H1 (cell line): ENCODE measurements around the gene JADE1. TPM values are rescaled to one million over a fixed set of nuclear protein-coding genes. Genes with fewer than 3 reads are reported as not detected.

ENCODE experiments used
- CTCF ChIA-PET: fragments of 300-600 bp; sonication (Branson Sonifier 250); formaldehyde crosslinking; loops from one replicate; lab custom pipeline; 2021; ENCODE audit not compliant: partially characterized antibody; lab: Charles Lee
- POLR2A ChIA-PET: fragments of 300-600 bp; sonication (Branson Sonifier 250); formaldehyde crosslinking; loops from one replicate; lab custom pipeline; 2021; ENCODE audit warnings: inconsistent platforms; ENCODE audit not compliant: partially characterized antibody; lab: Charles Lee
- DNase-seq, 2 experiments: peaks; one replicate each; pipeline versions ENCODE4 v3.0.0 to v3.0.0-alpha.2; 2010 to 2022; ENCODE audit warnings: low spot score in 2 of 2, low read depth in 1 of 2, mixed read lengths in 1 of 2
- FAIRE-seq: peaks from 2 replicates; lab custom pipeline; 2011; peaks lifted over from hg19 to GRCh38; lab: Jason Lieb, UNC
- H2AFZ ChIP-seq: 2 replicates; pipeline ENCODE4 v1.8.1; 2012; ENCODE audit warnings: low read length, inconsistent platforms
- H2AK5ac ChIP-seq: 2 replicates; pipeline ENCODE4 v1.6.1; 2013; ENCODE audit warnings: low read depth, low read length
- H2BK120ac ChIP-seq: replicated peaks from 2 replicates; pipeline ENCODE3; 2013; ENCODE audit warnings: low read depth, low read length, inconsistent platforms
- H2BK12ac ChIP-seq: 2 replicates; pipeline ENCODE4 v1.6.1; 2013; ENCODE audit warnings: low read depth, low read length
- H2BK15ac ChIP-seq: 2 replicates; pipeline ENCODE4 v1.6.1; 2013; ENCODE audit warnings: low read length
- H2BK20ac ChIP-seq: 2 replicates; pipeline ENCODE4 v1.6.1; 2013; ENCODE audit warnings: low read length
- H2BK5ac ChIP-seq: 2 replicates; pipeline ENCODE4 v1.6.1; 2013; ENCODE audit warnings: low read depth, low read length
- H3K14ac ChIP-seq: 2 replicates; pipeline ENCODE4 v1.6.1; 2013; ENCODE audit warnings: inconsistent platforms; ENCODE audit not compliant: insufficient read length
- H3K18ac ChIP-seq: 2 replicates; pipeline ENCODE4 v1.6.1; 2013; ENCODE audit warnings: low read length; ENCODE audit errors: extremely low read depth
- H3K23ac ChIP-seq: 2 replicates; pipeline ENCODE4 v1.6.1; 2013; ENCODE audit warnings: inconsistent platforms; ENCODE audit not compliant: insufficient read length
- H3K23me2 ChIP-seq: 2 replicates; pipeline ENCODE4 v1.6.1; 2013; ENCODE audit warnings: low read depth, low read length
- H3K27ac ChIP-seq: 2 replicates; pipeline ENCODE4 v1.6.1; 2011; ENCODE audit warnings: low read depth, low read length, inconsistent platforms
- H3K27me3 ChIP-seq, 4 experiments: replicated peaks in 1 of 4; 1 replicate in 1 of 4; 2 replicates in 3 of 4; pipeline versions ENCODE4 v1.6.1 to v1.8.1; 2011 to 2013; ENCODE audit warnings: low read length in 3 of 4, mild to moderate bottlenecking in 3 of 4, inconsistent platforms in 2 of 4, mixed read lengths in 2 of 4, moderate library complexity in 1 of 4; ENCODE audit not compliant: control insufficient read depth in 3 of 4, insufficient read depth in 3 of 4; ENCODE audit errors: extremely low read depth in 1 of 4
- H3K36me3 ChIP-seq, 4 experiments: 2 replicates each; pipeline versions ENCODE4 v1.6.1 to v1.8.1; 2011 to 2013; ENCODE audit warnings: mild to moderate bottlenecking in 4 of 4, low read length in 3 of 4, moderate library complexity in 2 of 4, control low read depth in 1 of 4, inconsistent platforms in 1 of 4; ENCODE audit not compliant: insufficient read depth in 4 of 4, control insufficient read depth in 2 of 4
- H3K4ac ChIP-seq: replicated peaks from 2 replicates; pipeline ENCODE3; 2013; ENCODE audit warnings: low read length, low read depth, mixed read lengths, inconsistent platforms; ENCODE audit not compliant: insufficient read length
- H3K4me1 ChIP-seq, 4 experiments: replicated peaks in 1 of 4; 1 replicate in 1 of 4; 2 replicates in 3 of 4; pipeline versions ENCODE4 v1.6.1 to v1.8.1; 2011 to 2013; ENCODE audit warnings: low read length in 3 of 4, inconsistent platforms in 2 of 4, mixed read lengths in 1 of 4; ENCODE audit not compliant: insufficient read depth in 4 of 4, control insufficient read depth in 3 of 4
- H3K4me2 ChIP-seq, 2 experiments: 2 replicates each; pipeline versions ENCODE4 v1.6.1 to v1.8.1; 2011 to 2013; ENCODE audit warnings: low read depth in 2 of 2, low read length in 2 of 2, control low read depth in 1 of 2, inconsistent platforms in 1 of 2, mild to moderate bottlenecking in 1 of 2; ENCODE audit not compliant: insufficient read depth in 1 of 2
- H3K4me3 ChIP-seq, 4 experiments: fragments of 200-600, 300-600 bp in 1 of 4; sonication (generic), shearing (Covaris generic), sonication (Bioruptor Twin) in 1 of 4; 2 replicates each; pipeline versions ENCODE4 v1.5.1 to v1.8.1; 2011 to 2016; ENCODE audit warnings: low read length in 4 of 4, low read depth in 3 of 4, control low read depth in 2 of 4, inconsistent platforms in 2 of 4, mild to moderate bottlenecking in 2 of 4, mixed read lengths in 1 of 4, moderate library complexity in 1 of 4; ENCODE audit not compliant: insufficient read depth in 2 of 4; ENCODE audit errors: extremely low read depth in 1 of 4
- H3K56ac ChIP-seq: replicated peaks from 2 replicates; pipeline ENCODE3; 2013; ENCODE audit warnings: low read depth, mild to moderate bottlenecking, mixed read lengths, low read length, inconsistent platforms; ENCODE audit not compliant: insufficient read length
- H3K79me1 ChIP-seq: 2 replicates; pipeline ENCODE4 v1.6.1; 2013; ENCODE audit warnings: low read depth, low read length, control low read depth
- H3K79me2 ChIP-seq, 2 experiments: 2 replicates each; pipeline versions ENCODE4 v1.6.1 to v1.8.1; 2012 to 2013; ENCODE audit warnings: low read length in 2 of 2, mild to moderate bottlenecking in 2 of 2, inconsistent platforms in 1 of 2; ENCODE audit not compliant: insufficient read depth in 2 of 2, control insufficient read depth in 1 of 2
- H3K9ac ChIP-seq, 4 experiments: replicated peaks in 1 of 4; 1 replicate in 1 of 4; 2 replicates in 3 of 4; pipeline versions ENCODE4 v1.6.1 to v1.8.1; 2011 to 2013; ENCODE audit warnings: low read depth in 3 of 4, low read length in 3 of 4, control low read depth in 2 of 4, mild to moderate bottlenecking in 2 of 4, moderate library complexity in 2 of 4, inconsistent platforms in 1 of 4; ENCODE audit errors: extremely low read depth in 1 of 4
- H3K9me3 ChIP-seq, 2 experiments: 2 replicates each; pipeline versions ENCODE4 v1.6.1 to v1.8.1; 2012 to 2013; ENCODE audit warnings: mild to moderate bottlenecking in 2 of 2, moderate library complexity in 2 of 2, control low read depth in 1 of 2, inconsistent platforms in 1 of 2, low read depth in 1 of 2, low read length in 1 of 2, mixed read lengths in 1 of 2; ENCODE audit not compliant: insufficient read depth in 2 of 2
- H4K20me1 ChIP-seq, 2 experiments: replicated peaks in 1 of 2; 2 replicates each; pipeline versions ENCODE3 to v1.8.1; 2011 to 2013; ENCODE audit warnings: inconsistent platforms in 2 of 2, low read length in 2 of 2, mild to moderate bottlenecking in 1 of 2; ENCODE audit not compliant: insufficient read depth in 2 of 2, control insufficient read depth in 1 of 2
- H4K5ac ChIP-seq: 2 replicates; pipeline ENCODE4 v1.6.1; 2013; ENCODE audit warnings: low read length, low read depth, mixed read lengths, inconsistent platforms; ENCODE audit not compliant: insufficient read length
- H4K8ac ChIP-seq: 2 replicates; pipeline ENCODE4 v1.8.0; 2013; ENCODE audit warnings: mild to moderate bottlenecking, moderate library complexity, low read length, inconsistent platforms; ENCODE audit not compliant: insufficient read depth; ENCODE audit errors: extremely low read depth
- H4K91ac ChIP-seq: replicated peaks from 2 replicates; pipeline ENCODE3; 2013; ENCODE audit warnings: low read length, mixed read lengths, inconsistent platforms; ENCODE audit not compliant: insufficient read length
- ASH2L ChIP-seq: fragments of 200-600, 300-600 bp; sonication (generic); IDR thresholded peaks from one replicate; pipeline ENCODE4 v1.7.1; 2017; ENCODE audit warnings: low read length
- CBX5 ChIP-seq: fragments of 300-800, 300-1000 bp; sonication (generic); IDR thresholded peaks from 2 replicates; pipeline ENCODE4 v1.7.1; 2016; ENCODE audit warnings: antibody characterized with exemption, low read length, low read depth
- CHD1 ChIP-seq: IDR thresholded peaks from 2 replicates; pipeline ENCODE4 v1.6.1; 2012; ENCODE audit warnings: low read depth, low read length, improper control_type of control experiment
- HDAC2 ChIP-seq, 2 experiments: fragments of 300-600 bp in 1 of 2; sonication (generic) in 1 of 2; IDR thresholded peaks; 2 replicates each; pipeline ENCODE4 v1.6.1; 2011 to 2012; ENCODE audit warnings: low read depth in 2 of 2, low read length in 2 of 2, mild to moderate bottlenecking in 2 of 2, moderate library complexity in 2 of 2, borderline replicate concordance in 1 of 2, inconsistent platforms in 1 of 2
- HDAC6 ChIP-seq: IDR thresholded peaks from one replicate; pipeline ENCODE4 v1.7.1; 2012; ENCODE audit warnings: low read depth, mild to moderate bottlenecking, inconsistent platforms, low read length, moderate library complexity
- NANOG ChIP-seq: IDR thresholded peaks from 2 replicates; pipeline ENCODE4 v1.6.1; 2011; ENCODE audit warnings: low read length, low read depth, mild to moderate bottlenecking, inconsistent platforms; ENCODE audit not compliant: insufficient read depth, poor library complexity, severe bottlenecking
- SIRT6 ChIP-seq: IDR thresholded peaks from one replicate; pipeline ENCODE4 v1.7.1; 2012; ENCODE audit warnings: low read length, inconsistent platforms
- TEAD4 ChIP-seq: IDR thresholded peaks from 2 replicates; pipeline ENCODE4 v1.6.1; 2012; ENCODE audit warnings: low read depth, low read length, inconsistent platforms, mixed read lengths
- WGBS, 2 experiments: shearing (Covaris generic) in 1 of 2; methylation state at CpG; one replicate each; pipeline versions ENCODE4 v1.1.6 to v1.1.7; 2013 to 2015; ENCODE audit warnings: low lambda C conversion rate in 2 of 2, mixed read lengths in 2 of 2, inconsistent platforms in 1 of 2, low coverage in 1 of 2, missing lambda C conversion rate in 1 of 2; ENCODE audit not compliant: insufficient replicate concordance in 2 of 2, insufficient coverage in 1 of 2, insufficient read length in 1 of 2; ENCODE audit errors: extremely low coverage in 1 of 2, missing lambda C conversion rate in 1 of 2; 5-methylcytosine and 5-hydroxymethylcytosine counted together
- polyA plus RNA-seq, 7 experiments: library from polyadenylated mRNA; depleted of rRNA in 3 of 7; stranded (reverse) in 5 of 7; unstranded in 2 of 7; fragments of >200 nt in 5 of 7; fragments of 200-250 nt in 2 of 7; gene quantifications; 1 replicate in 5 of 7; 2 replicates in 1 of 7; 4 replicates in 1 of 7; pipeline versions ENCODE4 v1.2.1 to v1.2.3, GENCODE V29; 2011 to 2013; ENCODE audit warnings: missing spikeins in 2 of 7, mixed read lengths in 2 of 7
- total RNA-seq: library from RNA; stranded (reverse); fragmentation: NEBNext Ultra II Directional; extraction: Animal tissue kit (Norgen Biotek cat#: 25700); gene quantifications from 2 replicates; pipeline ENCODE4 v1.2.1, GENCODE V29; 2021

JADE1 gene
- total and polyA plus RNA-seq, 2 of the 8 experiments (the other 6 are each of a cell fraction or from before 2014, with no cell fraction given), result 37.7 to 213 TPM

GRCh38 chr4:128837679-128838078, 28.2 kb downstream of the JADE1 start:
- Histone ChIP-seq H3K14ac (no peak overlapping the region), H3K4me2 (no peak overlapping the region; a peak in 1 of 4 replicates), H3K23ac (no peak overlapping the region), H2BK5ac (no peak overlapping the region), H2BK20ac (no peak overlapping the region), H3K23me2 (no peaks in the 10 kb centered on the region), H3K9me3 (no peaks in the 10 kb centered on the region), H3K27ac (no peak overlapping the region), H3K36me3 (peaks cover 19 to 80% (median 51%) of the 10 kb centered on the region in 4 experiments), H2BK12ac (no peak overlapping the region), H3K4me1 (peaks cover 6 to 19% (median 10%) of the 10 kb centered on the region in 4 experiments; a peak in 6 of 7 replicates), H2AK5ac (no peak overlapping the region), H3K79me2 (peaks cover 80 to 100% of the 10 kb centered on the region in 2 experiments), H2BK15ac (no peak overlapping the region), H4K20me1 (peaks cover 51 to 57% of the 10 kb centered on the region in 2 experiments), H3K4me3 (no peak overlapping the region), H4K5ac (no peak overlapping the region), H2BK120ac (no peak overlapping the region), H3K18ac (no peak overlapping the region), H4K8ac (no peak overlapping the region), H2AFZ (no peak overlapping the region), H4K91ac (no peak overlapping the region), H3K27me3 (no peaks in the 10 kb centered on the region), H3K4ac (no peak overlapping the region), H3K79me1 (peaks cover 4% of the 10 kb centered on the region; the same call in 1 of the 2 replicates), H3K9ac (no peak overlapping the region), H3K56ac (no peak overlapping the region)
- TF ChIP-seq SIRT6 (no peak), CHD1 (no peak), HDAC2 (IDR thresholded peaks at IDR 0.05; ENCODE audit: borderline replicate concordance in 1 of 2, low read depth in 2 of 2, low read length in 2 of 2) (no peak), NANOG (no peak), HDAC6 (no peak), ASH2L (no peak), CBX5 (no peak), TEAD4 (no peak)
- WGBS, 2 experiments, result 89% methylated on average over 3 of the region's 3 CpGs; no CpG with 5 or more reads in 1 of the 2 experiments
- ChIA-PET CTCF (interaction anchor here (0.8 to 3.9 kb wide), 5 partner anchors 21 to 263 kb away, joined by 3 to 12 read pairs (median 4); no protein-coding TSS in a partner anchor), POLR2A (interaction anchor here (0.5 to 21.1 kb wide), 11 partner anchors 8 to 154 kb away, joined by 3 to 204 read pairs (median 4); no protein-coding TSS in a partner anchor)
- DNase-seq, result no peak
- no peak for FAIRE-seq
